HepG2 (cell line): ENCODE results near the gene NPB. TPM values are rescaled to one million over a fixed set of nuclear protein-coding genes. Genes with fewer than 3 reads are reported as not detected.

ENCODE experiments used
- ASH2L ChIP-seq: fragments of 300-600, 200-600 bp; sonication (generic); IDR thresholded peaks from 2 replicates; pipeline ENCODE4 v1.7.0; 2017; ENCODE audit warnings: low read depth, mild to moderate bottlenecking, moderate library complexity, mixed read lengths, low read length; ENCODE audit not compliant: insufficient read length
- BRCA1 ChIP-seq: sonication (generic); formaldehyde crosslinking; IDR thresholded peaks from 2 replicates; pipeline ENCODE4 v1.4.0; 2020; ENCODE audit warnings: missing genetic modification reagents
- MIER2 ChIP-seq: IDR thresholded peaks from 2 replicates; pipeline ENCODE4 v1.6.1; 2016; ENCODE audit warnings: missing biosample characterization, missing genetic modification reagents
- MTF1 ChIP-seq: sonication (generic); formaldehyde crosslinking; IDR thresholded peaks from 2 replicates; pipeline ENCODE4 v1.5.0; 2020; ENCODE audit warnings: missing genetic modification reagents
- NFYB ChIP-seq: sonication (generic); formaldehyde crosslinking; IDR thresholded peaks from 2 replicates; pipeline ENCODE4 v1.4.0; 2020; ENCODE audit warnings: missing genetic modification reagents
- U2AF1 ChIP-seq: fragments of 200-400 bp; formaldehyde crosslinking; optimal IDR thresholded peaks from 2 replicates; pipeline ENCODE3; 2017; ENCODE audit warnings: mild to moderate bottlenecking, low read depth, low read length
- ZBTB21 ChIP-seq: sonication (generic); formaldehyde crosslinking; IDR thresholded peaks from 2 replicates; pipeline ENCODE4 v1.4.0; 2020; ENCODE audit warnings: missing genetic modification reagents
- ZNF326 ChIP-seq: sonication (generic); formaldehyde crosslinking; IDR thresholded peaks from 2 replicates; pipeline ENCODE4 v1.4.0; 2020; ENCODE audit warnings: missing genetic modification reagents, borderline replicate concordance
- ZNF350 ChIP-seq: sonication (generic); formaldehyde crosslinking; IDR thresholded peaks from 2 replicates; pipeline ENCODE4 v1.4.0; 2020; ENCODE audit warnings: mild to moderate bottlenecking, low read depth, missing genetic modification reagents, borderline replicate concordance
- ZNF460 ChIP-seq: sonication (generic); formaldehyde crosslinking; IDR thresholded peaks from 2 replicates; pipeline ENCODE4 v1.5.1; 2020; ENCODE audit warnings: missing genetic modification reagents, mild to moderate bottlenecking, borderline replicate concordance
- polyA plus RNA-seq, 8 experiments: library from polyadenylated mRNA; depleted of rRNA in 3 of 8; stranded (reverse) in 7 of 8; unstranded in 1 of 8; fragments of >200 nt; fragmentation: Illumina TruSeq in 4 of 8; extraction: Trizol in 4 of 8; gene quantifications; 2 replicates each; pipeline versions ENCODE4 v1.2.1 to v1.2.3, GENCODE V29; 2011 to 2016; ENCODE audit warnings: low read depth in 4 of 8, missing spikeins in 1 of 8, mixed read lengths in 1 of 8; ENCODE audit not compliant: insufficient read depth in 1 of 8
- total RNA-seq, 5 experiments: library from RNA; depleted of rRNA; stranded (reverse); fragments of >200 nt; fragmentation: Illumina TruSeq; extraction: Trizol; gene quantifications; 2 replicates each; pipeline ENCODE4 v1.2.3, GENCODE V29; 2016; ENCODE audit warnings: low read depth in 1 of 5
- TF ChIP-seq, protein P1 (sequence below): fragments of 450-650 bp; IDR thresholded peaks from 2 replicates; pipeline ENCODE4 v1.6.1; 2016
- TF ChIP-seq, protein P2 (sequence below): sonication (generic); formaldehyde crosslinking; IDR thresholded peaks from 2 replicates; pipeline ENCODE4 v1.4.0; 2020; ENCODE audit warnings: missing genetic modification reagents, borderline replicate concordance
- TF ChIP-seq, protein P3 (sequence below): sonication (generic); formaldehyde crosslinking; IDR thresholded peaks from 2 replicates; pipeline ENCODE4 v1.5.0; 2020; ENCODE audit warnings: mild to moderate bottlenecking, missing genetic modification reagents
- TF ChIP-seq, protein P4 (sequence below): IDR thresholded peaks from 2 replicates; pipeline ENCODE4 v1.6.1; 2016; ENCODE audit warnings: mild to moderate bottlenecking, missing biosample characterization, missing genetic modification reagents
- TF ChIP-seq, protein P5 (sequence below): sonication (generic); formaldehyde crosslinking; IDR thresholded peaks from 2 replicates; pipeline ENCODE4 v1.4.0; 2020; ENCODE audit warnings: missing genetic modification reagents
- TF ChIP-seq, protein P6 (sequence below): sonication (generic); formaldehyde crosslinking; IDR thresholded peaks from 2 replicates; pipeline ENCODE4 v1.4.0; 2020; ENCODE audit warnings: mild to moderate bottlenecking, missing genetic modification reagents
- TF ChIP-seq, protein P7 (sequence below): sonication (generic); formaldehyde crosslinking; IDR thresholded peaks from 2 replicates; pipeline ENCODE4 v1.5.1; 2020; ENCODE audit warnings: mild to moderate bottlenecking, moderate library complexity, missing genetic modification reagents

The NPB gene
- total and polyA plus RNA-seq, 2 of the 13 experiments (the other 11 are each of a cell fraction or from before 2014, with no cell fraction given), result 0.11 to 0.93 TPM

DNA sequence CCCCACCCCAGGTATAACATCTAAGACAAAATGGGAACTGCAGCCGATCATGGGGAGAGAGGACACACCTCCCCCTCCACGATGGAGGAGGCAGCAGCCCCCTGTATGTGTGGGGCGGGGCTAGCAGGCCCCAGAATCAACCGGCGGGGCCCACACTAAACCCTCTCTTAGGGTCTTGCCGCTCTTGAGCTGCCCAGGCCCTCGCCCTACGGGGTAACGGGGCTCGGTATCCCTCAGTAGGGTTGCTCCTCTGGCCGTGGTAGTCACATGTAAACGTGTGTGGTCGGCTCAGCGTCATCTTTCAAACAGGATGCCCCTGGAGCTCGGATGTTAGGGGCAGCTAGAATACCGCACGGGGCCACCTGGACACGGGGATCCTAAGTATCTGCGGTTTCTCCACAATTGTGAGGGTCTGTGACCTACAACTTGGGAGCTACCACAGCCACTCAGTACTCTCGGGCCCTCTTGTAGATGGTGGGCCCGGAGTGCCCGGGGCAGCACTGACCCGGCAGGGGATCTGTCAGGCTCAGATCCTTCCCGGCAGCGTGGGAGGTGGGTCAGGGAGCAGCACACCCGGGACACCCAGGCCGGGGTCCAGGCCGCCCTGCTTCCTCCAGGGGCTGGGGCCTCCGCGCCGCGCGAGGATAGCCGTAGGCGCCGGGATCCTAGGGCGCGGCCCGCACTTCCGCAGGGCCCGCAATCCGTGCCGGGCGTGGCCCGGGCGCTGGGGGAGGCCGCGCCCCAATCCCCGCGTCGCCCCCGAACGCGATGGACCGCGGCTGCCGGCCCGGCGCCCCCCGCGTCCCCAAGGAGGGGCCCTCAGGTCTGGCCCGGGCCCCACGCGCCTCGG lies 31.7 kb upstream of the NPB start (continued):
- TF ChIP-seq, protein P1, sequence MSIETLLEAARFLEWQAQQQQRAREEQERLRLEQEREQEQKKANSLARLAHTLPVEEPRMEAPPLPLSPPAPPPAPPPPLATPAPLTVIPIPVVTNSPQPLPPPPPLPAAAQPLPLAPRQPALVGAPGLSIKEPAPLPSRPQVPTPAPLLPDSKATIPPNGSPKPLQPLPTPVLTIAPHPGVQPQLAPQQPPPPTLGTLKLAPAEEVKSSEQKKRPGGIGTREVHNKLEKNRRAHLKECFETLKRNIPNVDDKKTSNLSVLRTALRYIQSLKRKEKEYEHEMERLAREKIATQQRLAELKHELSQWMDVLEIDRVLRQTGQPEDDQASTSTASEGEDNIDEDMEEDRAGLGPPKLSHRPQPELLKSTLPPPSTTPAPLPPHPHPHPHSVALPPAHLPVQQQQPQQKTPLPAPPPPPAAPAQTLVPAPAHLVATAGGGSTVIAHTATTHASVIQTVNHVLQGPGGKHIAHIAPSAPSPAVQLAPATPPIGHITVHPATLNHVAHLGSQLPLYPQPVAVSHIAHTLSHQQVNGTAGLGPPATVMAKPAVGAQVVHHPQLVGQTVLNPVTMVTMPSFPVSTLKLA, result no peak
- TF ChIP-seq MIER2 (CRISPR knock-in tag) (no peak), BRCA1 (CRISPR knock-in tag) (no peak), ASH2L (no peak), ZNF460 (CRISPR knock-in tag) (no peak), MTF1 (CRISPR knock-in tag) (no peak), ZNF326 (CRISPR knock-in tag) (no peak), ZNF350 (no peak), NFYB (CRISPR knock-in tag) (no peak; the same call in 1 of the 2 replicates), U2AF1 (no peak), ZBTB21 (CRISPR knock-in tag) (0 out of 2 replicates have a peak, but pooled peaks have one; percentile 36)
- TF ChIP-seq, protein P2, sequence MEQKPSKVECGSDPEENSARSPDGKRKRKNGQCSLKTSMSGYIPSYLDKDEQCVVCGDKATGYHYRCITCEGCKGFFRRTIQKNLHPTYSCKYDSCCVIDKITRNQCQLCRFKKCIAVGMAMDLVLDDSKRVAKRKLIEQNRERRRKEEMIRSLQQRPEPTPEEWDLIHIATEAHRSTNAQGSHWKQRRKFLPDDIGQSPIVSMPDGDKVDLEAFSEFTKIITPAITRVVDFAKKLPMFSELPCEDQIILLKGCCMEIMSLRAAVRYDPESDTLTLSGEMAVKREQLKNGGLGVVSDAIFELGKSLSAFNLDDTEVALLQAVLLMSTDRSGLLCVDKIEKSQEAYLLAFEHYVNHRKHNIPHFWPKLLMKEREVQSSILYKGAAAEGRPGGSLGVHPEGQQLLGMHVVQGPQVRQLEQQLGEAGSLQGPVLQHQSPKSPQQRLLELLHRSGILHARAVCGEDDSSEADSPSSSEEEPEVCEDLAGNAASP (CRISPR knock-in tag), result peak; percentile 5; the same call in 1 of the 2 replicates
- TF ChIP-seq, protein P3, sequence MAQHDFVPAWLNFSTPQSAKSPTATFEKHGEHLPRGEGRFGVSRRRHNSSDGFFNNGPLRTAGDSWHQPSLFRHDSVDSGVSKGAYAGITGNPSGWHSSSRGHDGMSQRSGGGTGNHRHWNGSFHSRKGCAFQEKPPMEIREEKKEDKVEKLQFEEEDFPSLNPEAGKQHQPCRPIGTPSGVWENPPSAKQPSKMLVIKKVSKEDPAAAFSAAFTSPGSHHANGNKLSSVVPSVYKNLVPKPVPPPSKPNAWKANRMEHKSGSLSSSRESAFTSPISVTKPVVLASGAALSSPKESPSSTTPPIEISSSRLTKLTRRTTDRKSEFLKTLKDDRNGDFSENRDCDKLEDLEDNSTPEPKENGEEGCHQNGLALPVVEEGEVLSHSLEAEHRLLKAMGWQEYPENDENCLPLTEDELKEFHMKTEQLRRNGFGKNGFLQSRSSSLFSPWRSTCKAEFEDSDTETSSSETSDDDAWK (CRISPR knock-in tag), result no peak
- TF ChIP-seq, protein P4, sequence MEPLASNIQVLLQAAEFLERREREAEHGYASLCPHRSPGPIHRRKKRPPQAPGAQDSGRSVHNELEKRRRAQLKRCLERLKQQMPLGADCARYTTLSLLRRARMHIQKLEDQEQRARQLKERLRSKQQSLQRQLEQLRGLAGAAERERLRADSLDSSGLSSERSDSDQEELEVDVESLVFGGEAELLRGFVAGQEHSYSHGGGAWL (CRISPR knock-in tag), result no peak; the same call in 1 of the 2 replicates
- TF ChIP-seq, protein P5, sequence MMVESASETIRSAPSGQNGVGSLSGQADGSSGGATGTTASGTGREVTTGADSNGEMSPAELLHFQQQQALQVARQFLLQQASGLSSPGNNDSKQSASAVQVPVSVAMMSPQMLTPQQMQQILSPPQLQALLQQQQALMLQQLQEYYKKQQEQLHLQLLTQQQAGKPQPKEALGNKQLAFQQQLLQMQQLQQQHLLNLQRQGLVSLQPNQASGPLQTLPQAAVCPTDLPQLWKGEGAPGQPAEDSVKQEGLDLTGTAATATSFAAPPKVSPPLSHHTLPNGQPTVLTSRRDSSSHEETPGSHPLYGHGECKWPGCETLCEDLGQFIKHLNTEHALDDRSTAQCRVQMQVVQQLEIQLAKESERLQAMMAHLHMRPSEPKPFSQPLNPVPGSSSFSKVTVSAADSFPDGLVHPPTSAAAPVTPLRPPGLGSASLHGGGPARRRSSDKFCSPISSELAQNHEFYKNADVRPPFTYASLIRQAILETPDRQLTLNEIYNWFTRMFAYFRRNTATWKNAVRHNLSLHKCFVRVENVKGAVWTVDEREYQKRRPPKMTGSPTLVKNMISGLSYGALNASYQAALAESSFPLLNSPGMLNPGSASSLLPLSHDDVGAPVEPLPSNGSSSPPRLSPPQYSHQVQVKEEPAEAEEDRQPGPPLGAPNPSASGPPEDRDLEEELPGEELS, result no peak
- TF ChIP-seq, protein P6, sequence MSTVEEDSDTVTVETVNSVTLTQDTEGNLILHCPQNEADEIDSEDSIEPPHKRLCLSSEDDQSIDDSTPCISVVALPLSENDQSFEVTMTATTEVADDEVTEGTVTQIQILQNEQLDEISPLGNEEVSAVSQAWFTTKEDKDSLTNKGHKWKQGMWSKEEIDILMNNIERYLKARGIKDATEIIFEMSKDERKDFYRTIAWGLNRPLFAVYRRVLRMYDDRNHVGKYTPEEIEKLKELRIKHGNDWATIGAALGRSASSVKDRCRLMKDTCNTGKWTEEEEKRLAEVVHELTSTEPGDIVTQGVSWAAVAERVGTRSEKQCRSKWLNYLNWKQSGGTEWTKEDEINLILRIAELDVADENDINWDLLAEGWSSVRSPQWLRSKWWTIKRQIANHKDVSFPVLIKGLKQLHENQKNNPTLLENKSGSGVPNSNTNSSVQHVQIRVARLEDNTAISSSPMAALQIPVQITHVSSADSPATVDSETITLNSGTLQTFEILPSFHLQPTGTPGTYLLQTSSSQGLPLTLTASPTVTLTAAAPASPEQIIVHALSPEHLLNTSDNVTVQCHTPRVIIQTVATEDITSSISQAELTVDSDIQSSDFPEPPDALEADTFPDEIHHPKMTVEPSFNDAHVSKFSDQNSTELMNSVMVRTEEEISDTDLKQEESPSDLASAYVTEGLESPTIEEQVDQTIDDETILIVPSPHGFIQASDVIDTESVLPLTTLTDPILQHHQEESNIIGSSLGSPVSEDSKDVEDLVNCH (CRISPR knock-in tag), result no peak
- TF ChIP-seq, protein P7, sequence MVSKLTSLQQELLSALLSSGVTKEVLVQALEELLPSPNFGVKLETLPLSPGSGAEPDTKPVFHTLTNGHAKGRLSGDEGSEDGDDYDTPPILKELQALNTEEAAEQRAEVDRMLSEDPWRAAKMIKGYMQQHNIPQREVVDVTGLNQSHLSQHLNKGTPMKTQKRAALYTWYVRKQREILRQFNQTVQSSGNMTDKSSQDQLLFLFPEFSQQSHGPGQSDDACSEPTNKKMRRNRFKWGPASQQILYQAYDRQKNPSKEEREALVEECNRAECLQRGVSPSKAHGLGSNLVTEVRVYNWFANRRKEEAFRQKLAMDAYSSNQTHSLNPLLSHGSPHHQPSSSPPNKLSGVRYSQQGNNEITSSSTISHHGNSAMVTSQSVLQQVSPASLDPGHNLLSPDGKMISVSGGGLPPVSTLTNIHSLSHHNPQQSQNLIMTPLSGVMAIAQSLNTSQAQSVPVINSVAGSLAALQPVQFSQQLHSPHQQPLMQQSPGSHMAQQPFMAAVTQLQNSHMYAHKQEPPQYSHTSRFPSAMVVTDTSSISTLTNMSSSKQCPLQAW (CRISPR knock-in tag), result peak; percentile 77
